ENCODE data around the gene FHOD3. TPM values are rescaled to one million over a fixed set of nuclear protein-coding genes. Genes with fewer than 3 reads are reported as not detected.

FHOD3 gene
- total RNA-seq, 1 donor from 2014 or later = 5.9 TPM

GRCh38 chr18:36808681-36809080, 511.2 kb downstream of the FHOD3 start:
- H3K27ac ChIP-seq (ENCODE audit: low read depth, low read length) = peak overlapping the region; percentile 15

GRCh38 chr18:36809590-36810381, 512.3 kb downstream of the FHOD3 start:
- H3K9me3 ChIP-seq (ENCODE audit: insufficient read depth, low read depth, low read length) = no peaks in the 10 kb centered on the region
- H3K4me2 ChIP-seq (ENCODE audit: low read length) = peak overlapping the region; percentile 52
- peaks cover 9% of the 10 kb centered on the region for H3K4me1 ChIP-seq (ENCODE audit: insufficient read depth, low read length)
- H4K20me1 ChIP-seq (ENCODE audit: insufficient read depth, low read length) = peaks cover 10% of the 10 kb centered on the region
- peaks cover 23% of the 10 kb centered on the region for H3K36me3 Mint-ChIP-seq (ENCODE audit: low read depth, unreplicated experiment)
- no peak overlapping the region for H3K4me3 Mint-ChIP-seq (ENCODE audit: unreplicated experiment)
- H3K27me3 ChIP-seq (ENCODE audit: insufficient read depth, low read length) = no peaks in the 10 kb centered on the region
- no peak overlapping the region for H3K4me3 ChIP-seq (ENCODE audit: insufficient read depth, low read depth, low read length)
- H3K27ac ChIP-seq (ENCODE audit: low read depth, low read length) = peak overlapping the region; percentile 15
- H3K36me3 ChIP-seq (ENCODE audit: insufficient read depth, low read length) = peaks cover 15% of the 10 kb centered on the region
- H3K9me3 Mint-ChIP-seq (ENCODE audit: unreplicated experiment) = no peaks in the 10 kb centered on the region
- H3K9ac ChIP-seq (ENCODE audit: low read length) = no peak overlapping the region
- H3K27me3 Mint-ChIP-seq (ENCODE audit: low read depth, unreplicated experiment) = no peaks in the 10 kb centered on the region
- no peak for TF ChIP-seq EZH2 (IDR thresholded peaks at IDR 0.05; ENCODE audit: insufficient read depth, low read length)
- TF ChIP-seq CTCF (IDR thresholded peaks at IDR 0.05; ENCODE audit: insufficient read depth, low read depth, low read length) = peak; percentile 87
- FAIRE-seq (no peak), DNase-seq (ENCODE audit: low read depth) (peak; percentile 43)
- peak overlapping the region; percentile 78 for H3K27ac Mint-ChIP-seq (ENCODE audit: unreplicated experiment)
- peaks cover 10% of the 10 kb centered on the region for H3K4me1 Mint-ChIP-seq (ENCODE audit: low read depth, unreplicated experiment)
- H2AFZ ChIP-seq (ENCODE audit: low read depth, low read length) = no peak overlapping the region
- H3K79me2 ChIP-seq (ENCODE audit: insufficient read depth, low read length) = no peaks in the 10 kb centered on the region

More at GRCh38 chr18:36808681-36809080, 511.2 kb downstream of the FHOD3 start:
- Histone ChIP-seq H2AFZ (ENCODE audit: low read depth, low read length) (no peak overlapping the region), H3K36me3 (ENCODE audit: insufficient read depth, low read length) (peaks cover 22% of the 10 kb centered on the region), H3K27me3 (ENCODE audit: insufficient read depth, low read length) (no peaks in the 10 kb centered on the region), H3K9me3 (ENCODE audit: insufficient read depth, low read depth, low read length) (no peaks in the 10 kb centered on the region), H4K20me1 (ENCODE audit: insufficient read depth, low read length) (peaks cover 7% of the 10 kb centered on the region), H3K4me2 (ENCODE audit: low read length) (peak overlapping the region; percentile 52), H3K79me2 (ENCODE audit: insufficient read depth, low read length) (no peaks in the 10 kb centered on the region), H3K4me1 (ENCODE audit: insufficient read depth, low read length) (peaks cover 9% of the 10 kb centered on the region), H3K4me3 (ENCODE audit: insufficient read depth, low read depth, low read length) (no peak overlapping the region), H3K9ac (ENCODE audit: low read length) (no peak overlapping the region)
- Mint-ChIP-seq H3K4me3 (ENCODE audit: unreplicated experiment) (no peak overlapping the region), H3K36me3 (ENCODE audit: low read depth, unreplicated experiment) (peaks cover 25% of the 10 kb centered on the region), H3K27ac (ENCODE audit: unreplicated experiment) (peak overlapping the region; percentile 55), H3K27me3 (ENCODE audit: low read depth, unreplicated experiment) (no peaks in the 10 kb centered on the region), H3K4me1 (ENCODE audit: low read depth, unreplicated experiment) (peaks cover 10% of the 10 kb centered on the region), H3K9me3 (ENCODE audit: unreplicated experiment) (no peaks in the 10 kb centered on the region)
- FAIRE-seq (peak; percentile 39), DNase-seq (ENCODE audit: low read depth) (peak; percentile 68)
- no peak for TF ChIP-seq EZH2 (IDR thresholded peaks at IDR 0.05; ENCODE audit: insufficient read depth, low read length)
- no peak for TF ChIP-seq CTCF (IDR thresholded peaks at IDR 0.05; ENCODE audit: insufficient read depth, low read depth, low read length)

- Histone ChIP-seq H3K79me2 (ENCODE audit: insufficient read depth, low read length) (no peaks in the 10 kb centered on the region), H3K4me2 (ENCODE audit: low read length) (no peak overlapping the region), H3K4me1 (ENCODE audit: insufficient read depth, low read length) (peaks cover 9% of the 10 kb centered on the region), H3K36me3 (ENCODE audit: insufficient read depth, low read length) (peaks cover 8% of the 10 kb centered on the region), H2AFZ (ENCODE audit: low read depth, low read length) (no peak overlapping the region), H4K20me1 (ENCODE audit: insufficient read depth, low read length) (peaks cover 10% of the 10 kb centered on the region), H3K9ac (ENCODE audit: low read length) (no peak overlapping the region), H3K27me3 (ENCODE audit: insufficient read depth, low read length) (no peaks in the 10 kb centered on the region), H3K9me3 (ENCODE audit: insufficient read depth, low read depth, low read length) (no peaks in the 10 kb centered on the region), H3K27ac (ENCODE audit: low read depth, low read length) (no peak overlapping the region), H3K4me3 (ENCODE audit: insufficient read depth, low read depth, low read length) (no peak overlapping the region)
- peak; percentile 37 for FAIRE-seq
- no peaks in the 10 kb centered on the region for H3K27me3 Mint-ChIP-seq (ENCODE audit: low read depth, unreplicated experiment)
- peak; percentile 48 for DNase-seq (ENCODE audit: low read depth)
- TF ChIP-seq EZH2 (IDR thresholded peaks at IDR 0.05; ENCODE audit: insufficient read depth, low read length) = no peak
- no peak for TF ChIP-seq CTCF (IDR thresholded peaks at IDR 0.05; ENCODE audit: insufficient read depth, low read depth, low read length)
- no peak overlapping the region for H3K4me3 Mint-ChIP-seq (ENCODE audit: unreplicated experiment)
- no peak overlapping the region for H3K27ac Mint-ChIP-seq (ENCODE audit: unreplicated experiment)
- H3K4me1 Mint-ChIP-seq (ENCODE audit: low read depth, unreplicated experiment) = peaks cover 10% of the 10 kb centered on the region
- H3K9me3 Mint-ChIP-seq (ENCODE audit: unreplicated experiment) = no peaks in the 10 kb centered on the region
- H3K36me3 Mint-ChIP-seq (ENCODE audit: low read depth, unreplicated experiment) = peaks cover 18% of the 10 kb centered on the region
These were observed 513.9 kb downstream of the FHOD3 start for GRCh38 chr18:36811430-36811829.
